Measurements from ENCODE around the gene ADD1.

ADD1 gene

DNA sequence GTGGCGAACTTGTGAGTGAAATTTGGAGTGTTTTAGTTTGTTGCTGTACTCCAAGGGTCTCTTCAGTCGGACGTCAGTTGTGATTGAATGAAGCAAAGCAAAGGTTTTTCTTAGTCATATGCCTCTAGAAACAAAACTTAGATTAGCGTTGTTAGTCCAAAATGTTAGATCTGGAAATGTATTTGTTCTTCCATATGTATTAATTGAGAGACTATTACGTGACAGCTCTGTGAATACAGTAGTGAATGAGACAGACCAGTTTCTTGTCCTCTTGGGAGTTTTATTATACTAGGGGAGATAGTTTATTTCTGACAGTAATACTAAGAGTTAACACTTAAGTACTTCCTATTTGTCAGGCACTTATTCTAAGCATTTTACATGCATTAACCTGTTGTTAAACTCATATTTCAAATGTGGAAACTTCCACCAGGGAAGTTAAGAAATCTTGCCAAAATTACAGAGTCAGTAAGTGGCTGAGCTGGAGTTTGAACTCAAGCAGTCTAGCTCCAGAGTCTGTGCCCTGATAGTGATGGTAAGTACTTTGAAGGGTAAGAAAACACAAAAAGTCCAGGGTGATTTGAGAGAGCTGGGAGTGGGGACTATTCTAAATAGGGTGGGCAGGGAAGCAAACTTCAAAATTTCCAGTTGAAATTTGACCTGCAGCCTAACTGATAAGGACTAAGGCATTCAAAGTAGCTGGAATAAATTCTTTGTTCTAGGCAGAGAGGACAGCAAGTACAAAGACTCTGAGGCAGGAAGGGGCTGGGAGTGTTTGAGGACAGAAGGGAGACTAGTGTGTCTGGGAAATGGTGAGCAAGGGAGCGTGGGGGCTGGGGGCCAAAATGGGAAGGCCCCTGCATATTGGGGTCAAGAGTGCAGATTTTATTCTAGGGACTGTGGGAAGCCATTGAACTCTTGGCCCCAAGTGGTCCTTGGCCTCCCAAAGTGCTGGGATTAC lies 17.0 kb downstream of the ADD1 start:
- DNase-seq (ENCODE audit: low read depth in 2 of 2), result no peak

DNA sequence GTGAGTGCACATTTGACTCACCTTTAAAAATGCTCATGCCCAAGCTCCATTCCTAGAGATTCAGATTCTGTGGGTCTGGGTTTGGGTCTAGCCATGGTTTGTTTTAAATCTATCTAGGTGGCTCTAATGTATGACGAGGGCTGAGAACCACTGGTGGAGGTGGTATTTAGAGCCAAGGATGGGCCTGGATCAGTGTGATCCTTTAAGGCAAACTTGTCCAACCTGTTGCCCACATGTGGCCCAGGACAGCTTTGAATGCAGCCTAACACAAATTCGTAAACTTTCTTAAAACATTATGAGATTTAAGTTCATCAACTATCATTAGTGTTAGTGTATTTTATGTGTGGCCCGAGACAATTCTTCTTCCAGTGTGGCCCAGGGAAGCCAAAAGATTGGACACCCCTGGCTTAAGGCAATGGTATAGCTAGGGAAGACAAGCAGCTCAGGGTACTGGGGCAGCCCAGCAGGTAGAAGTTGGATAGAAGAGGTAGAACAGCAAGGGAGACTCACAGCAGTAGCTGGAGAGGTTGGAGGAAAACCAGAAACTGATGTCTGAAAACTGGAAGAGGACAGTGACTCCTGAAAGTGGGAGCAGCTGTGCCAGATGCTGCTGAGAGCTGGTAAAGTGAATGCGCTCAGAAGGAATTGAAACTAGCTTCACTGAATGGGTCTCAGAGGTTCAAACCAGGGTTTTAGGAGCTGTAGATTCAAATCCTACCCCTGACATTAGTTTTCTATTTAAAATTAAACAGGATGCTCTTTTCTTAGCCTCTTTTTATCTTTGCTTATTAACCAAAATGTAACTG lies 18.2 kb downstream of the ADD1 start:
- DNase-seq (ENCODE audit: low read depth in 2 of 2), result no peak

- DNase-seq (ENCODE audit: low read depth in 2 of 2), result no peak
Observed at GRCh38 chr4:2862528-2862927, 18.9 kb downstream of the ADD1 start.

DNA sequence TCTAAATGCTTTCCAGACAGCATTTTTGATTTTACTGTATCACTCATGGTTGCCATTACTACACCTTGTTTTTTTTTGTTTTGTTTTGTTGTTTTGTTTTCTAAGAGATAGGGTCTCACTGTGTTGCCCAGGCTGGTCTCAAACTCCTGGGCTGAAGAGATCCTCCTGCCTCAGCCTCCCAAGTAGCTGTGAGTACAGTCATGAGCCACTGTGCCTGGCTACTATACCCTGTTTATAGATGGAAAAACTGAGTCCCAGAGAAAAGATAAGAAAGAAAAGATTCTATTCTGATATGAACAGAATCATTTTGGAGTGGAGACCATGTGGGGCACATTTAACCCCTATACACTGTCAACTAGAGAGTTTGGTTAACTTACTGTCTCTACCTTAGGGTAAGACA lies 20.0 kb downstream of the ADD1 start:
- DNase-seq (ENCODE audit: low read depth in 2 of 2), result no peak

- no peak for DNase-seq (ENCODE audit: low read depth in 2 of 2)
Observed at GRCh38 chr4:2865196-2865780, 21.6 kb downstream of the ADD1 start.

DNA sequence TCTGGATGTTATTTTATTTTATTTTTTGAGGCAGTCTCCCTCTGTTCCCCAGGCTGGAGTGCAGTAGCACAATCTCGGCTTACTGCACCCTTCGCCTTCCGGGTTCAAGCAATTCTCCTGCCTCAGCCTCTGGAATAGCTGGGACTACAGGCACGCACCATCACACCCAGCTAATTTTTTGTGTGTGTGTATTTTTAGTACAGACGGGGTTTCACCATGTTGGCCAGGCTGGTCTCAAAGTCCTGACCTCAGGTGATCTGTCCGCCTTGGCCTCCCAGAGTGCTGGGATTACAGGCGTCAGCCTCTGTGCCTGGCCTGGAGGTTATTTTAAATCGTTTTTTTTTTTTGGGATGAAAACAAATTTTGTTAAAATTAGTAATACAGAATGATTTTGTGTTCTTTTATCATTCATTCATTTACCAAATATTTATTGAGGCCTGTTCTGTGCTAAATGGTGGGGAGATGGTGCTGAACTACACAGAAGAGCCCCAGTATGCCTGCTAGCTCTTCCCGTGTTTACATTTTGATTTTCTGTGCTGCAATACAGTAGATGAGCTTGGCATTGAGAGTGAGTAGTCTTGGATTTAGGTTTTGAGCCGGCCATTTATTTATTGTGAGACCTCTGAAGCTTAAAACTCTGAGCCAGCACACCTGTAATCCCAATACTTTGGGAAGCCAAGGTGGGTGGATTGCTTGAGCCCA lies 22.7 kb downstream of the ADD1 start:
- no peak for DNase-seq (ENCODE audit: low read depth in 2 of 2)

GRCh38 chr4:2866891-2867290 lies 23.2 kb downstream of the ADD1 start:
- DNase-seq (ENCODE audit: low read depth in 2 of 2), result no peak

GRCh38 chr4:2867758-2868491 lies 24.3 kb downstream of the ADD1 start:
- no peak for DNase-seq (ENCODE audit: low read depth in 2 of 2)

GRCh38 chr4:2868877-2869487 lies 25.3 kb downstream of the ADD1 start:
- DNase-seq (ENCODE audit: low read depth in 2 of 2), result no peak

- no peak for DNase-seq (ENCODE audit: low read depth in 2 of 2)
Observed at GRCh38 chr4:2869659-2870058, 26.0 kb downstream of the ADD1 start.

DNA sequence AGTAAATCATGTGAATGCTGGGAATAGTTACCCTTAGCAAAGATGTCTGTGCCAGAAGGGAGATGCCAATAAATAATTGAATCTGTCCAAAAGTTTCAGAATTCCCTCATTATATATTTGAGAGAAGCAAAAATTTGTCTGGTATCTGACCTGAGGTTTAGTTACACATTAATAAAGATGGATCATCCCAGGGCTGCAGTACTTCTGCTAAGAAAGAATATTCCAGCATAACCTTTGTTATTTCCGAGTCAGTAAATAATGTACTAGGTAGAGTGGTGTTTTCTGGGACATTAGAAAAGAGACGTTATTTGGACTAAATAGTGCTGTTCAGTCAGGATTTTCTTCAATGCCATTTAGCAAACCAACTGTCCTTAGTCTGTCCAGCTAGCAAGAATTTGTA lies 26.4 kb downstream of the ADD1 start:
- DNase-seq (ENCODE audit: low read depth in 2 of 2), result no peak

GRCh38 chr4:2871466-2871865 lies 27.8 kb downstream of the ADD1 start:
- DNase-seq (ENCODE audit: low read depth in 2 of 2), result no peak

GRCh38 chr4:2871911-2872310 lies 28.3 kb downstream of the ADD1 start:
- no peak for DNase-seq (ENCODE audit: low read depth in 2 of 2)

GRCh38 chr4:2873329-2873728 lies 29.7 kb downstream of the ADD1 start:
- DNase-seq (ENCODE audit: low read depth in 2 of 2), result no peak

GRCh38 chr4:2874861-2875260 lies 31.2 kb downstream of the ADD1 start:
- DNase-seq (ENCODE audit: low read depth in 2 of 2), result no peak

GRCh38 chr4:2875556-2875955 lies 31.9 kb downstream of the ADD1 start:
- no peak for DNase-seq (ENCODE audit: low read depth in 2 of 2)

GRCh38 chr4:2878346-2878745 lies 34.7 kb downstream of the ADD1 start:
- DNase-seq (ENCODE audit: low read depth in 2 of 2), result peak in 1 of 2 donors; percentile 4

GRCh38 chr4:2879026-2879425 lies 35.4 kb downstream of the ADD1 start:
- DNase-seq (ENCODE audit: low read depth in 2 of 2), result no peak

- no peak for DNase-seq (ENCODE audit: low read depth in 2 of 2)
Observed at GRCh38 chr4:2881431-2881830, 37.8 kb downstream of the ADD1 start.

DNA sequence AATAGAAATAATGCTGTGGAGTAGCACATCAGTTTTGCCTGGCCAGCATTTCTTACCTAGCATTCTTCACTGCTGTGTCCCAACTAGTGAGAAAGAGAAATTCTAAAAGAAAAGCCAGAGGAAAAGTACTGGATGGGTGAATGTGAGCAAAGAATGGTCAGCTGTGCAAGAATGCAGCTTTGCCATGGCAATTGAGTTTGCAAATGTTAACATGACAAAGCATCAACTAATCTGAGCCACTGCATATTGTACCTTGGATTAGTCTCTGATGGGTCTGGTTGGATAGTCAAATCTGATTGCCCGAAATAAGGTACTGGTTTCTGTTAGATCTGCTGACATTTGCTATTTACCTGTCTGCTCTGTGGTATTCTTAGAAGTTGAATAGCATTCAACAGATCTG lies 38.7 kb downstream of the ADD1 start:
- no peak for DNase-seq (ENCODE audit: low read depth in 2 of 2)

- DNase-seq (ENCODE audit: low read depth in 2 of 2), result no peak
Observed at GRCh38 chr4:2886161-2886560, 42.5 kb downstream of the ADD1 start.
